Caco-2 (cell line): ENCODE data around the gene LYG2. TPM values are rescaled to one million over a fixed set of nuclear protein-coding genes. Genes with fewer than 3 reads are reported as not detected.

Source experiments
- BruUV-seq: library from RNA; stranded (reverse); fragments of 400-500 nt; replicated peaks from 2 replicates; lab custom pipeline; 2021; lab: Mats Ljungman, UMichigan
- CTCF ChIA-PET: fragments of 300-600 bp; sonication (Branson Sonifier 250); formaldehyde crosslinking; loops from one replicate; lab custom pipeline; 2022; ENCODE audit warnings: antibody characterized with exemption; lab: Charles Lee
- POLR2A ChIA-PET: fragments of 300-600 bp; sonication (Branson Sonifier 250); formaldehyde crosslinking; loops from one replicate; lab custom pipeline; 2022; ENCODE audit warnings: antibody characterized with exemption; lab: Charles Lee
- DNase-seq, 2 experiments: peaks; one replicate each; pipeline versions ENCODE4 v3.0.0 to v3.0.0-alpha.2; 2020 to 2022
- H3K27me3 ChIP-seq: replicated peaks from 2 replicates; pipeline ENCODE4 v1.6.0; 2011; ENCODE audit warnings: low read length; ENCODE audit not compliant: control insufficient read depth, insufficient read depth
- H3K36me3 ChIP-seq: 2 replicates; pipeline ENCODE4 v1.5.1; 2011; ENCODE audit warnings: low read length; ENCODE audit not compliant: control insufficient read depth, insufficient read depth
- H3K4me1 ChIP-seq: fragments of 250-450 bp; sonication (Bioruptor Pico); 2 replicates; pipeline ENCODE4 v1.5.1; 2020; ENCODE audit warnings: mild to moderate bottlenecking
- H3K4me3 ChIP-seq: 2 replicates; pipeline ENCODE4 v1.5.1; 2011; ENCODE audit warnings: low read depth, mild to moderate bottlenecking, control low read depth, low read length
- H3K9me3 ChIP-seq: fragments of 250-450 bp; sonication (Bioruptor Pico); 2 replicates; pipeline ENCODE4 v1.5.1; 2020; ENCODE audit warnings: mild to moderate bottlenecking, moderate library complexity
- H3K27ac Mint-ChIP-seq: one replicate; pipeline ENCODE4 v1.8.0; 2022; ENCODE audit warnings: mixed read lengths; ENCODE audit not compliant: unreplicated experiment
- H3K27me3 Mint-ChIP-seq: one replicate; pipeline ENCODE4 v1.8.0; 2022; ENCODE audit warnings: mixed read lengths; ENCODE audit not compliant: insufficient read depth, unreplicated experiment
- H3K36me3 Mint-ChIP-seq: one replicate; pipeline ENCODE4 v1.8.0; 2022; ENCODE audit warnings: mild to moderate bottlenecking, mixed read lengths; ENCODE audit not compliant: insufficient read depth, unreplicated experiment
- H3K4me1 Mint-ChIP-seq: one replicate; pipeline ENCODE4 v1.8.0; 2022; ENCODE audit warnings: low read depth, mixed read lengths; ENCODE audit not compliant: unreplicated experiment
- H3K4me3 Mint-ChIP-seq: one replicate; pipeline ENCODE4 v1.8.0; 2022; ENCODE audit warnings: mild to moderate bottlenecking, moderate library complexity, mixed read lengths; ENCODE audit not compliant: unreplicated experiment
- H3K9me3 Mint-ChIP-seq: one replicate; pipeline ENCODE4 v1.8.0; 2022; ENCODE audit warnings: mixed read lengths; ENCODE audit not compliant: unreplicated experiment
- CTCF ChIP-seq, 2 experiments: fragments of 200-600 bp in 1 of 2; IDR thresholded peaks; 1 replicate in 1 of 2; 2 replicates in 1 of 2; pipeline versions ENCODE4 v1.5.1 to v1.8.0; 2011 to 2022; ENCODE audit warnings: antibody characterized with exemption in 1 of 2, control low read depth in 1 of 2, inconsistent platforms in 1 of 2, low read depth in 1 of 2, low read length in 1 of 2, mild to moderate bottlenecking in 1 of 2, moderate library complexity in 1 of 2; ENCODE audit not compliant: insufficient read depth in 1 of 2, severe bottlenecking in 1 of 2, unreplicated experiment in 1 of 2
- intact Hi-C: fragments of 100-400 bp; cut with micrococcal nuclease; formaldehyde crosslinking; loops from one replicate; pipeline ENCODE4 v1.10.0; 2022; ENCODE audit not compliant: unreplicated experiment
- total RNA-seq: library from RNA; stranded (reverse); gene quantifications from 2 replicates; pipeline ENCODE4 v1.2.3, GENCODE V29; 2022

The LYG2 gene
- total RNA-seq, 1 experiment from 2014 or later: not detected

DNA sequence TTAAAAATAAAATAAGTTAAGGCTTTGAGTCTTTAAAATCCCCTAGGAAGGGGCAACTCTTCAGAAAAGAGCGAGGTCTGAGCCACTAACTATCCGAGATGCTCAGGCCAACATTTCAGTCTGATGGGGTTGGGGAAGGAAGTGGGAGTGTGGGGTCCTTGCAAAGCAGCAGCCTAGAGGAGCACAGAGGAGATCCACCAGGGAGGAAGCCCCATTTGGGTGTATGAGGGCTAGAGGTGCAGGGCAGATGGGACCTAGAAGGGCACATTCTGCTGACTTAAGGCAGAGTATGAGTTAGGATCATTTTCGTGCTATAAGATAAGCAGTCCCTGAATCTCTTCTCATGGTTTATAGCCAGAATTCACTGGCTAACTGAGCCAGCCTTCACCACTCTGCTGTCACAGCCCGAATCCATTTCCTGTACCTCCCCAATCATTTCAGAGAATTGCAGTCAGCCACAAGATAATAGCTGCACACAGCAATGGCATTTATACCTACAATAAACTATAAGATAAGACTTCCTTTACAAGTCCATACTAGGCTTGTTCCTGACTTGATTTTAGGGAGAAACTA is 37.5 kb downstream of the LYG2 start:
- Histone ChIP-seq H3K4me3 (no peak overlapping the region), H3K4me1 (no peaks in the 10 kb centered on the region), H3K9me3 (peaks cover 5% of the 10 kb centered on the region; the same call in 1 of the 2 replicates), H3K36me3 (no peaks in the 10 kb centered on the region), H3K27me3 (no peaks in the 10 kb centered on the region)
- peaks cover 13% of the 10 kb centered on the region for H3K9me3 Mint-ChIP-seq
- intact Hi-C loops: no loop called here
- no peak overlapping the region for H3K4me3 Mint-ChIP-seq
- ChIA-PET CTCF (no interaction called here), POLR2A (no interaction called here)
- no TSS peak for BruUV-seq
- no peaks in the 10 kb centered on the region for H3K4me1 Mint-ChIP-seq
- no peaks in the 10 kb centered on the region for H3K27me3 Mint-ChIP-seq
- H3K27ac Mint-ChIP-seq: no peak overlapping the region
- TF ChIP-seq CTCF (IDR thresholded peaks at IDR 0.05; ENCODE audit: insufficient read depth in 1 of 2, low read depth in 1 of 2, low read length in 1 of 2, severe bottlenecking in 1 of 2, unreplicated experiment in 1 of 2): no peak
- DNase-seq: no peak
- H3K36me3 Mint-ChIP-seq: no peaks in the 10 kb centered on the region

- H3K9me3 Mint-ChIP-seq: peaks cover 13% of the 10 kb centered on the region
- H3K27ac Mint-ChIP-seq: no peak overlapping the region
- no peak for DNase-seq
- Histone ChIP-seq H3K27me3 (no peaks in the 10 kb centered on the region), H3K9me3 (peaks cover 5% of the 10 kb centered on the region; the same call in 1 of the 2 replicates), H3K36me3 (no peaks in the 10 kb centered on the region), H3K4me3 (no peak overlapping the region), H3K4me1 (no peaks in the 10 kb centered on the region)
- no peak overlapping the region for H3K4me3 Mint-ChIP-seq
- TF ChIP-seq CTCF (IDR thresholded peaks at IDR 0.05; ENCODE audit: insufficient read depth in 1 of 2, low read depth in 1 of 2, low read length in 1 of 2, severe bottlenecking in 1 of 2, unreplicated experiment in 1 of 2): no peak
- no peaks in the 10 kb centered on the region for H3K36me3 Mint-ChIP-seq
- CTCF ChIA-PET: no interaction called here
- no peaks in the 10 kb centered on the region for H3K4me1 Mint-ChIP-seq
- H3K27me3 Mint-ChIP-seq: no peaks in the 10 kb centered on the region
- BruUV-seq: no TSS peak
- intact Hi-C loops: no loop called here
- POLR2A ChIA-PET: no interaction called here
These were observed 39.4 kb downstream of the LYG2 start for GRCh38 chr2:99216096-99216495.

GRCh38 chr2:99205491-99205890 is 50.0 kb downstream of the LYG2 start:
- no peak for TF ChIP-seq CTCF (IDR thresholded peaks at IDR 0.05; ENCODE audit: insufficient read depth in 1 of 2, low read depth in 1 of 2, low read length in 1 of 2, severe bottlenecking in 1 of 2, unreplicated experiment in 1 of 2)
- intact Hi-C loops: no loop called here
- H3K27ac Mint-ChIP-seq: no peak overlapping the region
- H3K4me1 ChIP-seq: no peaks in the 10 kb centered on the region
- peak; percentile 66 to 71 for DNase-seq
- H3K4me3 Mint-ChIP-seq: no peak overlapping the region
- CTCF ChIA-PET: no interaction called here
- H3K9me3 Mint-ChIP-seq: peaks cover 68% of the 10 kb centered on the region
- no TSS peak for BruUV-seq
- H3K36me3 ChIP-seq: no peaks in the 10 kb centered on the region
- H3K4me3 ChIP-seq: no peak overlapping the region
- H3K4me1 Mint-ChIP-seq: no peaks in the 10 kb centered on the region
- H3K9me3 ChIP-seq: peaks cover 37% of the 10 kb centered on the region
- H3K27me3 Mint-ChIP-seq: no peaks in the 10 kb centered on the region
- peaks cover 14% of the 10 kb centered on the region for H3K36me3 Mint-ChIP-seq
- no peaks in the 10 kb centered on the region for H3K27me3 ChIP-seq
- POLR2A ChIA-PET: no interaction called here
